Right lung (tissue), 5 donors: ENCODE measurements around the gene EML4. TPM values are rescaled to one million over a fixed set of nuclear protein-coding genes. Genes with fewer than 3 reads are reported as not detected.
"Not testable (repeated sequence)": the region's sequence is repeated elsewhere in the genome, so short reads cannot be mapped to it uniquely, and the experiment has no call there.

ENCODE experiments used
- DNase-seq, 2 donors: peaks; one replicate each; pipeline ENCODE4 v3.0.0-alpha.2; 2013
- polyA plus RNA-seq, 5 donors: library from polyadenylated mRNA; unstranded; fragments of 120-200 nt; gene quantifications; one replicate each; pipeline versions ENCODE4 v1.2.1 to v1.2.3, GENCODE V29; 2013; ENCODE audit warnings: inconsistent platforms in 1 of 5, low replicate concordance in 1 of 5; ENCODE audit not compliant: insufficient read length in 5 of 5, insufficient read depth in 1 of 5

Gene EML4
- polyA plus RNA-seq, 5 donors, result 57.9 to 109 (median 100) TPM

DNA sequence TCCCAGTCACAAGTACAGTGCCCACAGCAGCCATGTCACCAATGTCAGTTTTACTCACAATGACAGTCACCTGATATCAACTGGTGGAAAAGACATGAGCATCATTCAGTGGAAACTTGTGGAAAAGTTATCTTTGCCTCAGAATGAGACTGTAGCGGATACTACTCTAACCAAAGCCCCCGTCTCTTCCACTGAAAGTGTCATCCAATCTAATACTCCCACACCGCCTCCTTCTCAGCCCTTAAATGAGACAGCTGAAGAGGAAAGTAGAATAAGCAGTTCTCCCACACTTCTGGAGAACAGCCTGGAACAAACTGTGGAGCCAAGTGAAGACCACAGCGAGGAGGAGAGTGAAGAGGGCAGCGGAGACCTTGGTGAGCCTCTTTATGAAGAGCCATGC is 160.6 kb downstream of the EML4 start:
- DNase-seq, result no peak

DNA sequence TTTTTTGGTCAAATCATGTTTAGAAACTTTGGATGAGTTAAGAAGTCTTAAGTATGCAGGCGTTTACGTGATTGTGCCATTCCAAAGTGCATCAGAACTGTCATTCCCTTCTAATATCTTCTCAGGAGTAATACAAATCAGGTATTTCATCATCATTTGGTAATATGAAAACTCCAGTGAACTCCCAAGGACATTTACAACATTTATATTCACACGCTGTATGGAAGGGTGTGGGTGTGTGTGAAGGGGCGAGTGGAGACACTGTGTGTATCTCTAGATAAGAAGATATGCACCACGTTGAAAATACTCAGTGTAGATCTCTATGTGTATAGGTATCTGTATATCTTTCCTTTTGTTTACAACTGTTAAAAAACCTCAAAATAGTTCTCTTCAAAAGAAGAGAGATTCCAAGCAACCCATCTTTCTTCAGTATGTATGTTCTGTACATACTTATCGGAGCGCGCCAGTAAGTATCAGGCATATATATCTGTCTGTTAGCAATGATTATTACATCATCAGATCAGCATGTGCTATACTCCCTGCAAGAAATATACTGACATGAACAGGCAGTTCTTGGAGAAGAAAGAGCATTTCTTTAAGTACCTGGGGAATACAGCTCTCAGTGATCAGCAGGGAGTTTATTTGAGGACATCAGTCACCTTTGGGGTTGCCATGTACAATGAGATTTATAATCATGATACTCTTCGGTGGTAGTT is 162.6 kb downstream of the EML4 start:
- DNase-seq, result no peak

DNA sequence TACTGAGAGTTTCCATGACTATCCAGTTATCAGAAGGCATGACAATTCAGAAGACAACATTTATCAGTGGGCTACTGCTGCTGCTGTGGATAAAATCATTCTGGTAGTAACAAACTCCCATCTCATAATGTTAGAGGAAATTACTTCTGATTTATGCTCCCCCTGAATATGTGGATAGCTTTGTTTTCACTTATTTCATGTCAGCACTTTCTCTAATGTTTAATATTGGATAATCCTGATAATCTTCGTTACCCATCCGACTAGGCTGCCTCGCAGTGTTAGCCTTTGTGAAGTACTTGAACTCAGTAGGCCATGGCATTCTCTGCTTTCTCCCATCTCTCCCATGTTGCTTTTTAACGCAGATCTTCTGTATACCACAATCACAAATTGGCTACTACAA is 163.4 kb downstream of the EML4 start:
- DNase-seq, result no peak

DNA sequence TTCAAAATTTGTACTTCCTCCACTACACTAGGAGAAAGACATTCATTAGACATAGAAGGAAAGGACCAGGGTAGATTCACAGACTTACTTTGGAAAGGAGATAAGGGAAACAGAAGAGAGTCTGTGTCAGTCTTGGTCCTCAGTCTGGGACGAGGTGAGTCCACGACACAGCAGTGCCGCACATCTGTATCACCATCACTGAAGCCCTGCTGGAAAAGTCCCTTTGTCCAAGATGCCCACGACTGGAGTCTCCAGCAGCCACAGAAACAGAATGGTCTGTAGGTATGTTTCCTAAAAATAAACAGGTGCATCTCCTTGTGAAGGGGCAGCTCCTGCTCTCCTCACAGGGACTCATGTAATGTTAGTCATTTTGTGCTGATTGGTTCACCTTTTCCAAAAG is 164.4 kb downstream of the EML4 start:
- no peak for DNase-seq

DNA sequence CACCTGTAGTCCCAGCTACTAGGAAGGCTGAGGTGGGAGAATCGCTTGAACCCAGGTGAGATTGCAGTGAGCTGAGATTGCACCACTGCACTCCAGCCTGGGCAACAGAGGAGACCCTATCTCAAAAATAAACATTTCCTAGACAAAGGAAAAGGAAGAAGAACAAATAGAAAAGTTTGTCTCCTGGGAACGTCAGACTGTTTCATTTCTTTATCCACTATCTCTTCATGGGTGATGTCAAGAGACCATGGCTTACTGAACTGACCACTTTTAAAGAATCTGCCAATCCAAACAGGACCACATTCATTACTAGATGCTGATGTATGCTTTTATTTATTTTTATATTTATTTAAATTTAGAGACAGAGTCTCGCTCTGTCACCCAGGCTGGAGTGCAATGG is 165.1 kb downstream of the EML4 start:
- DNase-seq, result no peak

DNA sequence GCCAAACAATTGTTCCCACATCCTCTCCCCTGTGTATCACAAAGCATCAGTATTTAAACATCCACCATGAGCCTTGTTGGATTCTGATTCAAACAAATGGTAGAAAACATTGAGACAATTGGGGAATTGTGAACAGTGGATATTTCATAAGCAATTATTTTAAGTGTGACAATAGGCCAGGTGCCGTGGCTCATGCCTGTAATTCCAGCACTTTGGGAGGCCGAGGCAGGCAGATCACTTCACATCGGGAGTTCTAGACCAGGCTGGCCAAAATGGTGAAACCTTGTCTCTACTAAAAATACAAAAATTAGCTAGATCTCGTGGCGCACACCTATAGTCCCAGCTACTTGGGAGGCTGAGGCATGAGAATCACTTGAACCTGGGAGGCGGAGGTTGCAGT is 165.7 kb downstream of the EML4 start:
- DNase-seq, result not testable (repeated sequence)

DNA sequence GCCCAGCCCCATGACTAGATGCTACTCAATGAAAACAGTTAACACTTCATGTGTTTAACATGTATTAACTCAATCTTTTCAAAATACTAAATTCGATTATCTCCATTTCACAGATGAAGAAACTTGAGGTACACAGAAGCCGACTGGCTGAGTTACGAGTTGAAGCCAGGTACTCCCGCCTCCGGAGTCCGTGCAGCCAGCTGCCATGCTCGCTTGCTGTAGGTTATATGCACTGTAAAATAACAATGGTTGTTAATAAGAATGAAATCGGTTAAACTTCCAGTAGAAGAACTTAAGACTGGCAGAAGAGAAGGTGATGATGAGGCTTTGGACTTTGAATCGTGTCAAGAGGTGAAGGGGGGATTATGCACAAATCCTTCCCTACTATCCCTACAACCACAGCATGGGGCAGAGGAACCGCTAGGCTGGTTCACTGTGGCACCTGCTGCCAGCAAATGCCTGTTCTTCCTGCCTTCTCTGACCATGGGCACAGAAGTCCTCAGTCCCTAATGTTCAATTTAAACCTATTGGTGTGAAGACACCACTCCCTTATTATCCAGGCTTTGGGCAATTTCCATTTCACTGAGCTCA is 166.5 kb downstream of the EML4 start:
- no peak for DNase-seq

DNA sequence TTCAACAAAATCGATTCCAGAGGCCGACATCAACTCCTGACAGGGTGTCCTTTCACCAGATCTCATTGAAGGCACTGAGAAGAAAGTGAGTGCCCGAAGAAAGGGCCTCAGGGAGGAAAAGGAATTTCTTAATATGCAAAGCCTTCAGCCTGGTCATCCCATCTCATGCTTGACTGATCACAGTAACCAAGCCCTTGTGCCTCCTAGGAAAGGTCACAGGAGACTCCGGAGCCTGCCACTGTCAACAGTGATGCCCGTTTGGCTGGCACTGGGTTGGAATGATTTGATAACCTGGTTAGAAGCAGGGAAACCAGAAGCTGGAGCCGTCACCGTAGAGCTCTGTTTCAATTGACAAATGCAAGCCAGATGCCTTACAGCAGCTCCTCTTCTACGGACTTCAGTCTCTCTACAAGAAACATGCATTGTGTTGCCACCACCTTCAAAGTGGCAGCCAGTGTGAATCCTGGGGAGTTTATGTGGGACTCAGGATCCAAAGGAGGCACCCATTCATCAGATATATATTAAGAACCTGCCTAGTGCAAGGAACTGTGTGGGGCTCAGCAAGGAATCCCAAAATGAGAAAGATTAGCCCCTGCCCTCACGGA is 167.3 kb downstream of the EML4 start:
- DNase-seq, result no peak

DNA sequence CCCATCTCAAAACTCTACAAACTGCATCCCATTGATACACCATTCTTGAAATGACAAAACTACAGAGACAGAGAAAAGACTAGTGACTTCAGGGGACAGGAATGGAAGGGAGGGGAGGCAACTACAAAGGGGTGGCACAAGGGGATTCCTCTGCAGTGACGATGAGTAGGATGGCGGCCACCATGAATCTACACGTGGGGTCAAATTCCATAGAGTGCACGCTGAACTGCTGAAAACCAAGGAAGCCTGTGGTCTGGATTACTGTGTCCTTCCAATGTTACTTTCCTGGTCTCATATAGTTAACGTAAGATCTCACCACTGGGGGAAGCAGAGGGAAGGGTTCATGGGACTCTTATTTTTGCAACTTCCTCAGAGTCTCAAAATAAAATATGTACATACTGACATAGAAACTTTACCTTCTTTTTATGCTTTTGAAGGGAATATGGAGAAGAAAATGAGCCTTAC is 168.2 kb downstream of the EML4 start:
- DNase-seq, result no peak

DNA sequence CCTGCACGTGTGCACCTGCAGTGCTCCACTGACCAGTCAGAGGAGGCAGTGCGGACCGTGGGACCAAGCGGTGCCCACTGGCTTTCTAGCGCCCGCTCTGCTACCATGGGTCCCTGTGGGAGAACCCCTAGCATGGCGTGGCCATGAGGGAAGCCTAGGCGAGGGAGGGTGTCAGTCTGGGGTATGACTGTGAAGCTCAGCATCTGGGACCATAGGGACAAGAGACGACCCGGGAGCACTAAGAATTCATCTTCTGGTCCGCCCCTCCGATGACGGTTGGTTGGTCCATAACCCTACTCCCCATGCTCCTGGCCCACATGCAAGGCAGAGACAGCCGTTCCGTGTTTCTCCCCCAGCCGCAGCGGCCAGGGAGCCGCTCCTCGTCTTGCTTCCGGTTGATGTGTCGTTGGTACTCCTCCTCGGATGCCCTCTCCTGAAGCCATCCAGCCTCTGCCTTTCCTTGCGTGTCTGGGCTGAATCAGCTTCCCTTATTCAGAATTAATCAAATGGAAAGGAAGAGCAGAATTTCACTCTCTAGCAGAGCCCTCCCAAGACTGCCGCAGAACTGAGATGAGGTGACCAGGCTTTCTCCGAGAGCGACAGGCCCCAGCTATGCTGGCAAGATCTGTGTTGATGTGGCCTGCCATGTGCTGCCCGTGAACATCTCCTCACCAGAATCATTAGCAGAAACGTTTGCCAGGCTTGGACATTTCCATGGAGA is 168.9 kb downstream of the EML4 start:
- no peak for DNase-seq

DNA sequence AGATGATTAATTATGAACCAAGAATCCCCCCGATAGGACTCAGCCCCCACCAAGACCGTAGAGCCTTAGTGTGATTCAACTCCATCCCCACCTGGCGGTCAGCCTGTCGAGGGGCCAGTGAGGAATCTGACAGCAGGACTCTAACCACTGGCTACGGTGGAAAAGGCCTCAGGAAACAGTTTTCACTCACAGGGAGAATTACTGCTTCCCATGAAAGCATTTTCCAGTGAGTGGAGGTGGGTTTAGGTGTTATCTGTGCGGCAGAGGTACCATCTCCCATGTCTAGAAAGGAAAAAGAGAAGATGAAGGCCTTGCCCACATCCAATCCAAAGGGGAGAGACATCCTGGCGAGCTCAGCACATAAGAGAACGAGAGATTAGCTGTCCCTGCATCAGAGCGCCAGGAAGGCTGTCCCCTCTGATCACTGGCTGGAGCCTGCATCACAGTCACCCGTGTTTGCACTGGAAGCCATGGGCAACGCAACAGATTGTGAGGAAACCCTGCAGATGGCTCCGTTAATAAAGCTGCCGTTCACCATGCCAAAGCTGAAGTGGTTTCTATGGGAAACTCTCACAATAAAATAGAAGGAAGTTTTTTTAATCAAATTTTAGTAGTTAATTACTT is 169.5 kb downstream of the EML4 start:
- DNase-seq, result no peak

DNA sequence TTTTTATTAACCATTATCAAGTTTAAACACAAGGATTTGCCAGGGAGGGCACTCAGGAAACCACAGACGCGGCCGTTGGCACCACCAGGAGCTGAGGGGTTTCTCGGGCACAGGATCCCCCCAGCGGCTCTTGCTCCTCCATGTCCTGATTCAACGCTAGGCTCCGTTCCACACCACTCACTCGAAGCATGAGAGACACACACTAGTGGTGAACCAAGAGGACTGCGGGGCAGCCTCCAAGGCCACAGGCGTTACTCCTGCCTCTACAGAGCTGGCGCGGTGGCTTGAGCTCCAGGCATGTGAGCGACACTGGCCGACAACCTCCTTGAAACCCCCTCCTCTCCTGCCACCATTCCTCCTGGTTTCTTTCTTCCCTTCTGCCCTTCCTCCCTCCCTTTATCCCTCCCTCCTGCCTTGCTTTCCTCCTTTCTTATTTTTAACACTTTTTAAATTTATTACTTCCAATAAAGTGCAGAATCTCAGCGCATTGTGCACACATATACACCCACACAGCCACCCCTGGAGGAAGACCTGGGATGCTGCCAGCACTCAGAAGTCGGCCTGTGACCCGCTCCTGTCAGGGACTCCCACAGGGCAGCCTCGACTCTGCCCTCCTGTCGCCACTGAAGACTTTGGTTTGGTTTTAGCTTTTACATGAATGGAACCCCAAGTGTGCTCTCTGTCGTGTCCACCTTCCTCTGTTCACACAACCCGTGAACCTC is 170.2 kb downstream of the EML4 start:
- DNase-seq, result no peak

DNA sequence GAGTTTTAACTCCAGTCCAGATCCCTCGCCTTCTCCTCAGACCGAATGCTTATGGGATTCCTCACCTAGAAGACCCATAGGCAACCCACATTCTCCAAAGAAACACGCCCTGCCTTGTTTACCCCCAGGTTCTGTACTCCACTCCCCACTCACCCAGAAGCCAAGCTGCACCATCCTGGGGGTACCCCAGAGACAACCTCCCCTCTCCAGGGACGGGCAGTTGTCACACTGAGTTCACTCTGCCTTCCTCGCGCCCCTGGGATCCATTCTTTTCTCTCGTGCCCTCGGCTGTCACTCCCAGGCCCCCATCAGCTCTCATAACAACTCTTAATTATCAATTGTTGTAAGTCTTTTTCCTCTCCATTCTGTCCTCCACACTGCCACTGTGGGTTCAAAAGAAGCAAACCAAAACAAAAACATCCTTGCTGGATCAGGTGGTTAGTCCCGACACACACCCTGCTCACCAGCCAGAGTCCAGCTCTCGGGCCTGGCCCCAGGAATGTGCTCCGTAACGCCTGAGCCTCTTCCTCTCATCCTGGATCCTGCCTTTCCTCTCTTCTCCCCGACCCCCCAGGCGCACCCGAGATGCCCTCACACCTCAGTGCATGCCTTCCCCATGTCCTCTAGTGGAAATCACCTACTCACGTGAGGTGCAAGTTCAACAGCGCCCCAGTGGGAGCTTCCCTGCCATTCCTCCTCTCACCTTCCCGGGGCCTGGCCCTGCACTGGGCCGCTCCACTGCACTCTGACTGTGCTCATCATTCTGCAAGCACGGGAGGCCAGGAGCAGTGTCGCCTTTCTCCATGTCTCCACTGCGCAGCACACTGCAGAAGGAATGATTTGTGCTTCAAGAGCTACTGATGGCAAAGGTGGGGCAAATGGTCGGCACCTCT is 171.1 kb downstream of the EML4 start:
- no peak for DNase-seq

DNA sequence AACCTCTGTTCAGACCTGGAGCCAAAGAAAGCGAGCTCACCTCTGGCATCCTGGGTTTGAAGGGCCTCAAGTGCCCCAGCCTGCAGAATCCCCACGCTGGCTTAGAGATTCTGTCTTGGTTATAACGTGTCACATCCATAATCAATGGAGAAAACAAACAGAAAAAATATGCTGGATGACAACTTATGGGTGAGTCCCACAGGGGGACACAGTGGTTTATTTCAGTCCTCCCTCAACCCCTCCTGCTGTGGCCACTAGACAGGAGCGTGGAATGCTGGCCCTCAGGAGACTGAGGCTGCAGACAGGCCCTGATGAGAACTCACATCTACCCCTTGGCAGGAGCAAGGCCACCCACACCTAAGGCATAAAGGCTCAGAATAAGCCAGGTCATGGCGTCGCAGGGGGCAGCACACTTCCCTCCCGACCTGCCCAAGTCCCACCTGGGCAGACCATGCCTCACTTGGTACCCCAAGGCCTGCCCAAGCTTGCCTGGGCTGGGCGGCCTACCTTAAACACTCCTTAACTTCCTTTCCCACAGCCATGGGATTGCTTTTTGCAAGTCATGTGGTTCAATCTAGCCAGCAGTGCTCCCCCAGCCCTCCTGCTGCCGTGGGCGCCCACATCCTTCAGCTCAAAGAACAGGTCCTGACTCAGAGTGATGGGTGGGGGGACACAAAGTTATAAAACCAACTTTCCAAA is 171.9 kb downstream of the EML4 start:
- no peak for DNase-seq

DNA sequence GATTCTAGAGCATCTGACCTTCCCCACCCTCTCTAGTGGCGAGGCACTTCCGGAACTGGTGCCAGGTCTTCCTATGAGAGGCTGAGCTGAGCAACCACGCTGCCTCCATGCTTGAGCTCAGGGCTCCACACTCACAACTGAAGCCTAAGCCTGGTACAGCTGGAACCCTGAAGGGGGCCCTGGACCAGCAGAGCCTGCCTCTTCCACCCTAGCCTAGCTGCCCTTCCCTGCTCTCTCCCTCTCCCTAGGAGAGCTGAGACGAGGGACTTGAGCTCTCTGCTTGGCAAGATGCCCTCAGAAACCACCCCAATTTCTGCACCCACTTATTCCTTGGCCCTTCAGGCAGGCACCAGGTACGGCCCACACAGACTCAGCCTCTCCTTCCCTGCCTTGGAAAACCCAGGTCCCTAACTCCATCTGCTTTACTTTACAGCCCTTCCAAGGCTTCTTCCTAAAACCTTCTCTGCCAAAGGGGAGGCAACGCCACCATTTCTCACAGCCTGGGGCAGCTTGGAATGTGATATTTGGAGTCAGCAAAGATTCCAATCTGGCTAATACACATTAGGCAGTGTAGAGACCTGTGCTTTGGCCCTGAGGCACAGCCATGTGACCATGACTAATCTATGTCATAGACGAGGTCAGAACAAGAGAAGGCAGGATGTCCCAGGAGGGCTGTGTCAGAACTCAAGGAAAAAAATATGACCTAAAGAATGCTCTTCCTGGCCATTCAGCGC is 173.1 kb downstream of the EML4 start:
- no peak for DNase-seq

DNA sequence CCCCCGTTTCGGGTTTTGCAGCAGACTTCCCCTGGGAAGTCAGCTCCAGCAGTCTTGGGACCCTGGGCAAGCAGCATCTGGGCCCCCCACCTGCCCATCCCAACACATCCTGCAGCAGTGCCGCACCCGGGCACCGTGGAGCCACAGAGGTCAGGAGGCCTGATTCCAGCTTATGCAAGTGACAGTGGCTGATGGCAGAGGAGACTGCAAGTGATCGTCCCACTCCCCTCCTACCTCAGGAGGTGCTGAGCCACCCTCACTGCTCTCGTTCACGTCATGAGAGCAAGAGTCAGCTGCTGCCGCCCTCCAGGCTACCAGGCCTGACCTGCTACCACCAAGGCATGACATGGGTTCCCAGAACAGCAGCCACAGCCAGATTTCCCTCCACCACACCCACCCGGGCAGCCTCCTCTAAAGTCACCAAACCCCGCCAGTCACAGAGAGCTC is 173.7 kb downstream of the EML4 start:
- no peak for DNase-seq

DNA sequence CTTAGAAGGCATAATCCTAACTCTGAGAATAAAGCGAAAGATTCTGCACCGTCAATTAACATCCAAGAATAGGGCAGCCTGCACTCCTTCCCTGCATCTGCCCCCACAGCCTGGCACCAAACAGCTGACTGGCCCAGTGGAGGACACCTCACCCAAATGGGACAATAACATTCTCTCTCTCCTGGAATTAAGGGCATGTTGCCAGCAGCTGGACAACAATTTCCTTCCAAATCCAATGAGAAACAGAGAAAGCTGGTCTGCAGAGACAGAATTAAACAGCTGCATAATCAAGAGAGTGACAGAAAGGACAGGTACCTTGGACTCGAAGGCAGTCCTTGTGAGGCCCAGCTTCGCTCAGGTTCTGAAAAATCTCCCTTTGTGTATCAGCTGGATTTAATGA is 176.8 kb downstream of the EML4 start:
- DNase-seq, result no peak

DNA sequence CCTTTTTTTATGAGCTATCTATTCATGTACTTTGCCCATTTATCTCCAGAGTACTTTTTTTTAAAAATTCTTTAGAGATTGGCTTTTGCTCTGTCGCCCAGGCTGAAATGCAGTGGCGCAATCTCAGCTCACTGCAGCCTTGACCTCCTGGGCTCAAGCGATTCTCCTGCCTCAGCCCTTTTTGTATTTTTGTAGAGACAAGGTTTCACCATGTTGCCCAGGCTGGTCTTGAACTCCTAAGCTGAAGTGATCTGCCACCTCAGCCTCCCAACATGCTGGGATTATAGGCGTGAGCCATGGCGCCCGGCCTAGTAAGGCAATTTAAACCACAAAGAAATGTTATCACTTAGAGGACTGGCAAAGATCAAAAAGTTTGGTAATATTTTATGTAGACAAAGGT is 177.7 kb downstream of the EML4 start:
- not testable (repeated sequence) for DNase-seq

DNA sequence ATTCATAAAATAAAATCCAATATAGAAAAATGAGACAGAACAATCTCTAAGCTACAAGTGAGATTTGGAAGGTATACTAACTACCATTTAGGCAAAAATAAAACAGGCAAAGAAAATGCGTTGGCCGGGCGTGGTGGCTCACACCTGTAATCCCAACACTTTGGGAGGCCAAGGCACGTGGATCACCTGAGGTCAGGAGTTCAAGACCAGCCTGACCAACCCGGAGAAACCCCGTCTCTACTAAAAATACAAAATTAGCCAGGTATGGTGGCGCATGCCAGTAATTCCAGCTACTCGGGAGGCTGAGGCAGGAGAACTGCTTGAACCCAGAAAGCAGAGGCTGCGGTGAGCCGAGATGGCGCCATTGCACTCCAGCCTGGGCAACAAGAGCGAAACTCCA is 178.4 kb downstream of the EML4 start:
- not testable (repeated sequence) for DNase-seq
